A549 (cell line): ENCODE data around the gene HECTD4. TPM values are rescaled to one million over a fixed set of nuclear protein-coding genes. Genes with fewer than 3 reads are reported as not detected.

Source experiments
- ATAC-seq, 2 experiments: fragments of 200-7000 bp in 1 of 2; fragments of >200 bp in 1 of 2; cut with Nextera tagmentation in 1 of 2; cut with Tn5 transposase in 1 of 2; 3 replicates each; pipeline versions ENCODE4 v1.8.0 to v1.9.1; 2018 to 2020; ENCODE audit warnings: mild to moderate bottlenecking in 1 of 2, moderate library complexity in 1 of 2
- CTCF ChIA-PET: fragments of 300-600 bp; sonication (Branson Sonifier 250); formaldehyde crosslinking; extraction: SDS; loops from one replicate; lab custom pipeline; 2021; ENCODE audit warnings: antibody characterized with exemption, inconsistent platforms; lab: Yijun Ruan, JAX
- POLR2A ChIA-PET: fragments of 350-600 bp; formaldehyde crosslinking; extraction: SDS; loops from one replicate; lab custom pipeline; 2021; ENCODE audit warnings: antibody characterized with exemption, inconsistent platforms; lab: Yijun Ruan, JAX
- DNase-seq, 2 experiments: peaks; one replicate each; pipeline versions ENCODE4 v3.0.0 to v3.0.0-alpha.2; 2011 to 2016; ENCODE audit warnings: low read depth in 1 of 2, low spot score in 1 of 2
- FAIRE-seq: peaks from 2 replicates; lab custom pipeline; 2011; peaks lifted over from hg19 to GRCh38; lab: Jason Lieb, UNC
- H3K27ac ChIP-seq, 2 experiments: fragments of >200 bp; sonication (Bioruptor Twin); formaldehyde crosslinking; 3 replicates each; pipeline ENCODE4 v1.5.1; 2016 to 2017
- H3K4me1 ChIP-seq: fragments of >200 bp; sonication (Bioruptor Twin); formaldehyde crosslinking; 3 replicates; pipeline ENCODE4 v1.6.1; 2016
- H3K4me2 ChIP-seq: fragments of >200 bp; sonication (Bioruptor Twin); formaldehyde crosslinking; 3 replicates; pipeline ENCODE4 v1.6.1; 2016
- H3K4me3 ChIP-seq: fragments of >200 bp; sonication (Bioruptor Twin); formaldehyde crosslinking; 3 replicates; pipeline ENCODE4 v1.5.1; 2016
- H3K9me3 ChIP-seq: fragments of >200 bp; sonication (Bioruptor Twin); formaldehyde crosslinking; 3 replicates; pipeline ENCODE4 v1.6.1; 2016
- ATOH8 ChIP-seq: fragments of 250-450 bp; sonication (Bioruptor Pico); IDR thresholded peaks from 2 replicates; pipeline ENCODE4 v1.5.0; 2020; ENCODE audit warnings: low read depth, mild to moderate bottlenecking, moderate library complexity
- CEBPB ChIP-seq, 2 experiments: fragments of >200 bp in 1 of 2; sonication (Bioruptor Twin) in 1 of 2; formaldehyde crosslinking in 1 of 2; IDR thresholded peaks; 2 replicates each; pipeline ENCODE4 v1.6.1; 2012 to 2016
- CHD2 ChIP-seq: fragments of 150-350 bp; IDR thresholded peaks from 2 replicates; pipeline ENCODE4 v1.6.1; 2014; ENCODE audit warnings: low read length; ENCODE audit not compliant: partially characterized antibody
- EHMT2 ChIP-seq: fragments of 200-600 bp; sonication (generic); IDR thresholded peaks from 2 replicates; pipeline ENCODE4 v1.6.1; 2016; ENCODE audit warnings: antibody characterized with exemption, low read depth, mild to moderate bottlenecking, moderate library complexity
- FOSB ChIP-seq: fragments of 250-450 bp; sonication (Bioruptor Pico); IDR thresholded peaks from 2 replicates; pipeline ENCODE4 v1.5.0; 2020; ENCODE audit warnings: mild to moderate bottlenecking, moderate library complexity
- FOXS1 ChIP-seq: fragments of 250-450 bp; sonication (Bioruptor Pico); IDR thresholded peaks from 2 replicates; pipeline ENCODE4 v1.5.0; 2020; ENCODE audit warnings: mild to moderate bottlenecking, moderate library complexity
- HDAC2 ChIP-seq: fragments of 200-600 bp; sonication (generic); IDR thresholded peaks from 2 replicates; pipeline ENCODE4 v1.6.1; 2016
- HES2 ChIP-seq: fragments of >200 bp; sonication (Bioruptor Twin); formaldehyde crosslinking; IDR thresholded peaks from 2 replicates; pipeline ENCODE4 v1.6.1; 2016
- HEYL ChIP-seq: fragments of 250-450 bp; sonication (Bioruptor Pico); IDR thresholded peaks from 2 replicates; pipeline ENCODE4 v1.8.0; 2021; ENCODE audit warnings: mild to moderate bottlenecking, moderate library complexity
- JUN ChIP-seq, 2 experiments: fragments of >200 bp; sonication (Bioruptor Twin); formaldehyde crosslinking; IDR thresholded peaks; 2 replicates in 1 of 2; 3 replicates in 1 of 2; pipeline ENCODE4 v1.6.1; 2016 to 2017
- JUNB ChIP-seq: fragments of >200 bp; sonication (Bioruptor Twin); formaldehyde crosslinking; IDR thresholded peaks from 2 replicates; pipeline ENCODE4 v1.6.1; 2016
- KDM5A ChIP-seq: fragments of 200-600 bp; sonication (generic); IDR thresholded peaks from 2 replicates; pipeline ENCODE4 v1.6.1; 2016; ENCODE audit warnings: antibody characterized with exemption, mild to moderate bottlenecking
- MAZ ChIP-seq: fragments of 150-350 bp; IDR thresholded peaks from 2 replicates; pipeline ENCODE4 v1.6.1; 2014; ENCODE audit warnings: antibody characterized with exemption, low read depth, low read length, borderline replicate concordance
- NPAS2 ChIP-seq: fragments of 250-450 bp; sonication (Bioruptor Pico); IDR thresholded peaks from 2 replicates; pipeline ENCODE4 v1.8.0; 2022; ENCODE audit warnings: mild to moderate bottlenecking, moderate library complexity, borderline replicate concordance
- RARB ChIP-seq: fragments of 250-450 bp; sonication (Bioruptor Pico); IDR thresholded peaks from 2 replicates; pipeline ENCODE4 v1.8.0; 2021; ENCODE audit warnings: mild to moderate bottlenecking, moderate library complexity
- RFX5 ChIP-seq: fragments of 450-650 bp; IDR thresholded peaks from 2 replicates; pipeline ENCODE4 v1.7.1; 2014; ENCODE audit warnings: antibody characterized with exemption, mild to moderate bottlenecking, moderate library complexity
- RNF2 ChIP-seq: fragments of 200-600 bp; sonication (generic); IDR thresholded peaks from 2 replicates; pipeline ENCODE4 v1.6.1; 2016; ENCODE audit warnings: low read depth, mild to moderate bottlenecking, antibody characterized with exemption, moderate library complexity, borderline replicate concordance
- SMC3 ChIP-seq: fragments of >200 bp; sonication (Bioruptor Twin); formaldehyde crosslinking; IDR thresholded peaks from 3 replicates; pipeline ENCODE4 v1.6.1; 2018; ENCODE audit warnings: inconsistent platforms
- ZFP36 ChIP-seq: fragments of 450-650 bp; IDR thresholded peaks from 2 replicates; pipeline ENCODE4 v1.6.1; 2014; ENCODE audit warnings: borderline replicate concordance; ENCODE audit not compliant: partially characterized antibody
- ZSCAN20 ChIP-seq: fragments of 250-450 bp; sonication (Bioruptor Pico); IDR thresholded peaks from 2 replicates; pipeline ENCODE4 v1.8.0; 2022; ENCODE audit warnings: mild to moderate bottlenecking, moderate library complexity
- WGBS: methylation state at CpG from one replicate; pipeline ENCODE4 v1.1.6; 2017; ENCODE audit errors: missing lambda C conversion rate; 5-methylcytosine and 5-hydroxymethylcytosine counted together
- polyA plus RNA-seq, 4 experiments: library from polyadenylated mRNA; depleted of rRNA in 3 of 4; stranded (reverse); fragments of >200 nt; fragmentation: RNase III in 1 of 4; extraction: RNeasy Plus Mini Kit Qiagen cat#74134 plus additional on column Dnase treatment in 1 of 4; gene quantifications; 2 replicates in 3 of 4; 3 replicates in 1 of 4; pipeline ENCODE4 v1.2.3, GENCODE V29; 2011 to 2017
- TF ChIP-seq, protein P1 (sequence below): fragments of >200 bp; sonication (Bioruptor Twin); formaldehyde crosslinking; IDR thresholded peaks from 3 replicates; pipeline ENCODE4 v1.6.1; 2016

Gene HECTD4
- polyA plus RNA-seq, 2 of the 4 experiments (the other 2 are of a cell fraction) = 9.9 to 14.7 TPM

DNA sequence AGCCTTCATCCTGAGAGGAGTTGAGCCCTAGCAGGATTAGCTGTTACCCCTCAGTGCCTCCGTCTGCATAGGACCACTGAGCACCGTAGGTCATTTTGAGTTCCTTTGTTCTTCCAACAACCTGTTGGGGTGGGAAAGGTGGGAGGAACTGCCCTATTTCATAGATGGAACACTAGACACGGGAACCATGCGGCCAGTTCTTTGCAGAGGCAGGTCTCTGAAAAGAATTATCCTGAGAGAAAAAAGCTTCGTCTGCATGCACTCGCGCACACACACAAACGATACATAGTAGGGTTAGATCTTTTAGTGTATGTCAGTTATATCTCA is 228.4 kb downstream of the HECTD4 start:
- peaks cover 9% of the 10 kb centered on the region; the same call in 2 of the 3 replicates for H3K9me3 ChIP-seq
- POLR2A ChIA-PET = no interaction called here
- FAIRE-seq = no peak
- CTCF ChIA-PET = interaction anchor here (1.9 kb wide), 1 partner anchor 234 kb away, joined by 6 read pairs; no protein-coding TSS in a partner anchor
- no peaks in the 10 kb centered on the region for H3K4me1 ChIP-seq
- WGBS = 95% methylated on average over 8 of the region's 8 CpGs
- H3K4me3 ChIP-seq = no peak overlapping the region
- no peak for TF ChIP-seq HES2
- no peak for TF ChIP-seq NPAS2
- TF ChIP-seq RFX5 = no peak
- TF ChIP-seq RARB (CRISPR knock-in tag) = no peak
- TF ChIP-seq KDM5A = no peak
- TF ChIP-seq HEYL (CRISPR knock-in tag) = no peak
- TF ChIP-seq JUN (IDR thresholded peaks at IDR 0.05) = no peak
- TF ChIP-seq ZSCAN20 (CRISPR knock-in tag) = no peak
- TF ChIP-seq ATOH8 = no peak
- no peak for DNase-seq
- no peak overlapping the region for H3K27ac ChIP-seq
- H3K4me2 ChIP-seq = no peak overlapping the region
- no peak; a peak in 2 of 6 replicates for ATAC-seq

GRCh38 chr12:112153181-112153892 is 228.9 kb downstream of the HECTD4 start:
- H3K9me3 ChIP-seq = peaks cover 5% of the 10 kb centered on the region; the same call in 2 of the 3 replicates
- FAIRE-seq = no peak
- no peak overlapping the region for H3K27ac ChIP-seq
- 79% methylated on average over 11 of the region's 11 CpGs for WGBS
- POLR2A ChIA-PET = no interaction called here
- ATAC-seq = peak; percentile 39 to 43; a peak in 4 of 6 replicates
- no peak overlapping the region for H3K4me2 ChIP-seq
- no peak for DNase-seq
- TF ChIP-seq RARB (CRISPR knock-in tag) (no peak), RNF2 (no peak), FOSB (no peak), CHD2 (no peak), EHMT2 (no peak), ZFP36 (no peak), SMC3 (no peak), KDM5A (no peak), MAZ (no peak), JUN (IDR thresholded peaks at IDR 0.05) (no peak), HES2 (no peak), JUNB (no peak), FOXS1 (CRISPR knock-in tag) (no peak), HDAC2 (no peak), CEBPB (IDR thresholded peaks at IDR 0.05) (no peak)
- TF ChIP-seq, protein P1, sequence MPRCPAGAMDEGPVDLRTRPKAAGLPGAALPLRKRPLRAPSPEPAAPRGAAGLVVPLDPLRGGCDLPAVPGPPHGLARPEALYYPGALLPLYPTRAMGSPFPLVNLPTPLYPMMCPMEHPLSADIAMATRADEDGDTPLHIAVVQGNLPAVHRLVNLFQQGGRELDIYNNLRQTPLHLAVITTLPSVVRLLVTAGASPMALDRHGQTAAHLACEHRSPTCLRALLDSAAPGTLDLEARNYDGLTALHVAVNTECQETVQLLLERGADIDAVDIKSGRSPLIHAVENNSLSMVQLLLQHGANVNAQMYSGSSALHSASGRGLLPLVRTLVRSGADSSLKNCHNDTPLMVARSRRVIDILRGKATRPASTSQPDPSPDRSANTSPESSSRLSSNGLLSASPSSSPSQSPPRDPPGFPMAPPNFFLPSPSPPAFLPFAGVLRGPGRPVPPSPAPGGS = no peak
- TF ChIP-seq, all 56 proteins: peak for 0
- Histone ChIP-seq H3K4me1 (peaks cover under 1% of the 10 kb centered on the region; the same call in 1 of the 3 replicates), H3K4me3 (no peak overlapping the region)
- CTCF ChIA-PET = interaction anchor here (1.9 kb wide), 1 partner anchor 234 kb away, joined by 6 read pairs; no protein-coding TSS in a partner anchor
